Measurements from ENCODE around the gene HIVEP1.

DNA sequence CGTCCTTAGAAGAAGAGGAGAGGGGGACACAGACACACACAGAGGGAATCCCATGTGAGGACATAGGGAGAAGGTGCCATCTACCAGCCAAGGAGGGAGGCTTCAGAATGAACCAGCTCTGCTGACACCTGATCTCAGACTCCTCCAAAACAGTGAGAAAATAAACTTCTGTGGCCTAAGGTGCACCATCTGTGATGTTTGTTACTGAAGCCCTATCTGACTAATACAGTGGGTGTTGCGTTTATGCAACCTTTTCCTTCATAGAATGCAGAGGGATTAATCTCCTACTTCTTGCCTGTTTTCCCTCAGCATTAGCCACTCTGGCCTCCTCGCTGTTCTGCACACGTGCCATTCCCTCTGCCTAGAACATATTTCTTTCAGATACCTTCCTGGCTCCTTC lies 196.6 kb downstream of the HIVEP1 start:
- TF ChIP-seq CTCF (conservative IDR thresholded peaks at IDR 0.05) (no peak), EZH2 (IDR thresholded peaks at IDR 0.05; ENCODE audit: low read depth) (no peak)

Measured in PC-9 (cell line).